ENCODE results near the gene TOMM40L. TPM values are rescaled to one million over a fixed set of nuclear protein-coding genes. Genes with fewer than 3 reads are reported as not detected.

The TOMM40L gene
- total RNA-seq, 4 donors from 2014 or later: 9.3 to 24.3 (median 14.0) TPM

GRCh38 chr1:161233102-161233501 lies 7.2 kb downstream of the TOMM40L start:
- no peak overlapping the region for H3K27ac ChIP-seq
- no peaks in the 10 kb centered on the region for H3K27me3 ChIP-seq
- H3K4me3 ChIP-seq: no peak overlapping the region
- no peak for ATAC-seq
- no peak for TF ChIP-seq POLR2AphosphoS5 (IDR thresholded peaks at IDR 0.05)
- no peak for TF ChIP-seq POLR2A (IDR thresholded peaks at IDR 0.05)
- TF ChIP-seq, protein P1, sequence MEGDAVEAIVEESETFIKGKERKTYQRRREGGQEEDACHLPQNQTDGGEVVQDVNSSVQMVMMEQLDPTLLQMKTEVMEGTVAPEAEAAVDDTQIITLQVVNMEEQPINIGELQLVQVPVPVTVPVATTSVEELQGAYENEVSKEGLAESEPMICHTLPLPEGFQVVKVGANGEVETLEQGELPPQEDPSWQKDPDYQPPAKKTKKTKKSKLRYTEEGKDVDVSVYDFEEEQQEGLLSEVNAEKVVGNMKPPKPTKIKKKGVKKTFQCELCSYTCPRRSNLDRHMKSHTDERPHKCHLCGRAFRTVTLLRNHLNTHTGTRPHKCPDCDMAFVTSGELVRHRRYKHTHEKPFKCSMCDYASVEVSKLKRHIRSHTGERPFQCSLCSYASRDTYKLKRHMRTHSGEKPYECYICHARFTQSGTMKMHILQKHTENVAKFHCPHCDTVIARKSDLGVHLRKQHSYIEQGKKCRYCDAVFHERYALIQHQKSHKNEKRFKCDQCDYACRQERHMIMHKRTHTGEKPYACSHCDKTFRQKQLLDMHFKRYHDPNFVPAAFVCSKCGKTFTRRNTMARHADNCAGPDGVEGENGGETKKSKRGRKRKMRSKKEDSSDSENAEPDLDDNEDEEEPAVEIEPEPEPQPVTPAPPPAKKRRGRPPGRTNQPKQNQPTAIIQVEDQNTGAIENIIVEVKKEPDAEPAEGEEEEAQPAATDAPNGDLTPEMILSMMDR (IDR thresholded peaks at IDR 0.05): no peak
- no peak for TF ChIP-seq EP300 (IDR thresholded peaks at IDR 0.05)
- 100% methylated on average over 2 of the region's 9 CpGs; no CpG with 5 or more reads in 1 of the 2 donors for WGBS, 2 donors (ENCODE audit: low coverage in 1 of 2)
- peaks cover 0 to 28% of the 10 kb centered on the region in 2 donors for H3K36me3 ChIP-seq
- no peaks in the 10 kb centered on the region for H3K9me3 ChIP-seq
- peaks cover 0 to 2% (median 0%) of the 10 kb centered on the region in 3 donors for H3K4me1 ChIP-seq

- no peak for ATAC-seq
- Histone ChIP-seq H3K4me1 (no peaks in the 10 kb centered on the region), H3K27me3 (no peaks in the 10 kb centered on the region), H3K27ac (no peak overlapping the region), H3K9me3 (no peaks in the 10 kb centered on the region), H3K4me3 (no peak overlapping the region), H3K36me3 (no peaks in the 10 kb centered on the region)
- WGBS, 2 donors (ENCODE audit: low coverage in 1 of 2): 63 to 84% methylated on average over 3 to 5 of the region's 5 CpGs
- TF ChIP-seq POLR2A (IDR thresholded peaks at IDR 0.05) (no peak), POLR2AphosphoS5 (IDR thresholded peaks at IDR 0.05) (no peak), EP300 (IDR thresholded peaks at IDR 0.05) (no peak)
- TF ChIP-seq, protein P1 (IDR thresholded peaks at IDR 0.05): no peak
Observed at GRCh38 chr1:161235957-161236775, 10.3 kb downstream of the TOMM40L start.

GRCh38 chr1:161238039-161238473 lies 12.2 kb downstream of the TOMM40L start, which contains the start of gene NR1I3:
Gene NR1I3 (minus strand): TSS chr1:161238203. CDS start chr1:161236565, 1,638 bp downstream.
- no peak for ATAC-seq
- no peaks in the 10 kb centered on the region for H3K36me3 ChIP-seq
- H3K4me3 ChIP-seq: no peak within 1 kb of the TSS
- no peaks in the 10 kb centered on the region for H3K27me3 ChIP-seq
- H3K9me3 ChIP-seq: no peaks in the 10 kb centered on the region
- no peaks in the 10 kb centered on the region for H3K4me1 ChIP-seq
- no peak within 1 kb of the TSS for H3K27ac ChIP-seq
- no peak for TF ChIP-seq POLR2A (IDR thresholded peaks at IDR 0.05)
- no peak for TF ChIP-seq POLR2AphosphoS5 (IDR thresholded peaks at IDR 0.05)
- no peak for TF ChIP-seq EP300 (IDR thresholded peaks at IDR 0.05)
- TF ChIP-seq, protein P1 (IDR thresholded peaks at IDR 0.05): no peak
- 82% methylated on average over 3 of the region's 4 CpGs; no CpG with 5 or more reads in 1 of the 2 donors for WGBS, 2 donors (ENCODE audit: low coverage in 1 of 2)

DNA sequence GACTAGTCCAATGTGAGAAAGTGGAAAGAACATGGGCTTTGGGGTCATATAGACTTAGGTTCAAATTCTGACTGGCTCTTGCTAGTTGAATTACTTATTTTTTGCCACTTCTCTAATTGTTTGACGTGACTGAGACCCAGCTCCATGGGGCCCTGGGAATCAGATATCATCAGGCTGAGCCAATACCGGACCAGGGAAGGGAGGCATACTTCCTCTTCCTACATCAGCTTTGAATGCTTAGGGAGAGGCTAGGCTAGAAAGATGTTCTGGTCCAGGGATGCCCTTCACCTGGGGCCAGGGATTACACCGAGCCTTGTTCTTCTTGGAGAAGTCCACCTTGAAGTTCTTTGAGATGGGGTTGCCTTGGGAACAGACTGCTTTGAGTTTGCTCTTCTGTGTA lies 15.8 kb downstream of the TOMM40L start:
- Histone ChIP-seq H3K27ac (no peak overlapping the region), H3K27me3 (no peaks in the 10 kb centered on the region), H3K9me3 (no peaks in the 10 kb centered on the region), H3K36me3 (no peaks in the 10 kb centered on the region), H3K4me3 (no peak overlapping the region), H3K4me1 (no peaks in the 10 kb centered on the region)
- no peak for ATAC-seq
- no peak for TF ChIP-seq POLR2AphosphoS5 (IDR thresholded peaks at IDR 0.05)
- TF ChIP-seq POLR2A (IDR thresholded peaks at IDR 0.05): no peak
- no peak for TF ChIP-seq EP300 (IDR thresholded peaks at IDR 0.05)
- TF ChIP-seq, protein P1 (IDR thresholded peaks at IDR 0.05): no peak
- WGBS, 2 donors (ENCODE audit: low coverage in 1 of 2): 58% methylated on average over 2 of the region's 3 CpGs; no CpG with 5 or more reads in 1 of the 2 donors

GRCh38 chr1:161242313-161242712 lies 16.5 kb downstream of the TOMM40L start:
- TF ChIP-seq, protein P1 (IDR thresholded peaks at IDR 0.05): no peak
- TF ChIP-seq POLR2AphosphoS5 (IDR thresholded peaks at IDR 0.05) (no peak), POLR2A (IDR thresholded peaks at IDR 0.05) (no peak), EP300 (IDR thresholded peaks at IDR 0.05) (no peak)
- H3K9me3 ChIP-seq: no peaks in the 10 kb centered on the region
- no peak overlapping the region for H3K4me3 ChIP-seq
- H3K27ac ChIP-seq: no peak overlapping the region
- WGBS, 2 donors (ENCODE audit: low coverage in 1 of 2): 70 to 87% methylated on average over 2 of the region's 2 CpGs
- no peaks in the 10 kb centered on the region for H3K27me3 ChIP-seq
- no peak for ATAC-seq
- H3K4me1 ChIP-seq: no peaks in the 10 kb centered on the region
- H3K36me3 ChIP-seq: no peaks in the 10 kb centered on the region

Measured in gastroesophageal sphincter (tissue), 4 donors.